ENCODE results near the gene CPEB4. TPM values are rescaled to one million over a fixed set of nuclear protein-coding genes. Genes with fewer than 3 reads are reported as not detected.

The CPEB4 gene
- total and polyA plus RNA-seq, 2 of the 4 experiments (the other 2 are of a cell fraction) = 7.8 to 22.6 TPM

- Histone ChIP-seq H2BK20ac (ENCODE audit: low read depth, low read length) (no peak overlapping the region), H3K14ac (replicated peaks; ENCODE audit: low read depth, low read length) (no peak overlapping the region), H3K18ac (ENCODE audit: low read depth, low read length) (no peak overlapping the region), H2BK120ac (ENCODE audit: low read depth, low read length) (no peak overlapping the region), H2BK15ac (ENCODE audit: low read depth, low read length) (no peak overlapping the region), H3K79me1 (ENCODE audit: low read depth in 1 of 2, low read length in 2 of 2) (peaks cover 10 to 15% of the 10 kb centered on the region in 2 experiments; a peak in 3 of 4 replicates), H3K4me3 (ENCODE audit: insufficient read depth, low read depth, low read length) (no peak overlapping the region), H3K9me3 (ENCODE audit: control insufficient read depth, insufficient read depth, low read length) (no peaks in the 10 kb centered on the region), H3K9me1 (ENCODE audit: insufficient read depth, low read length) (peaks cover 3% of the 10 kb centered on the region; the same call in 1 of the 2 replicates), H3K4me2 (ENCODE audit: low read depth, low read length) (no peak overlapping the region), H3K27me3 (ENCODE audit: control insufficient read depth, insufficient read depth, low read length) (no peaks in the 10 kb centered on the region), H3K27ac (ENCODE audit: insufficient read depth, low read length) (no peak overlapping the region), H3K23ac (ENCODE audit: low read depth, low read length) (no peak overlapping the region), H3K4ac (ENCODE audit: low read depth, low read length) (no peak overlapping the region), H2BK5ac (ENCODE audit: low read depth, low read length, poor library complexity, severe bottlenecking) (no peak overlapping the region), H4K5ac (ENCODE audit: low read depth, low read length) (no peak overlapping the region), H3K4me1 (ENCODE audit: control insufficient read depth, insufficient read depth, low read length) (peaks cover 3% of the 10 kb centered on the region; the same call in 1 of the 2 replicates), H4K8ac (ENCODE audit: low read depth in 2 of 2, low read length in 2 of 2) (no peak overlapping the region), H2AFZ (replicated peaks; ENCODE audit: low read length, poor library complexity) (no peak overlapping the region), H3K9ac (ENCODE audit: low read depth, low read length) (no peak overlapping the region), H4K91ac (ENCODE audit: insufficient read depth, low read depth, low read length) (no peak overlapping the region), H3K36me3 (ENCODE audit: control insufficient read depth, insufficient read depth, low read length) (peaks cover 5% of the 10 kb centered on the region), H3K56ac (ENCODE audit: extremely low read depth, insufficient read depth, low read length) (no peak overlapping the region), H4K20me1 (ENCODE audit: insufficient read depth, low read length) (peaks cover 4% of the 10 kb centered on the region; the same call in 1 of the 2 replicates), H2AK9ac (replicated peaks; ENCODE audit: low read depth, low read length, poor library complexity) (no peak overlapping the region), H2AK5ac (ENCODE audit: low read depth, low read length) (no peak overlapping the region)
- no peak for TF ChIP-seq RAD21 (IDR thresholded peaks at IDR 0.05; ENCODE audit: low read length)
- TF ChIP-seq RFX5 (IDR thresholded peaks at IDR 0.05; ENCODE audit: low read depth, low read length) = no peak
- no peak for TF ChIP-seq NFE2L2 (IDR thresholded peaks at IDR 0.05; ENCODE audit: low read depth, low read length)
- no peak for TF ChIP-seq POLR2A (IDR thresholded peaks at IDR 0.05; ENCODE audit: low read depth, low read length)
- no peak for TF ChIP-seq CEBPB (IDR thresholded peaks at IDR 0.05; ENCODE audit: low read depth, low read length)
- TF ChIP-seq BHLHE40 (IDR thresholded peaks at IDR 0.05; ENCODE audit: low read depth, low read length) = no peak
- no peak for TF ChIP-seq FOS (IDR thresholded peaks at IDR 0.05; ENCODE audit: low read depth, low read length)
- TF ChIP-seq SMC3 (IDR thresholded peaks at IDR 0.05; ENCODE audit: low read depth, low read length) = no peak
- no peak for TF ChIP-seq USF2 (IDR thresholded peaks at IDR 0.05; ENCODE audit: low read depth, low read length)
- no peak for TF ChIP-seq CHD1 (IDR thresholded peaks at IDR 0.05; ENCODE audit: low read depth, low read length)
- in situ Hi-C loops (cut with MboI; ENCODE audit: low sequenced_read_pairs) = no loop called here
- no CpG with 5 or more reads among the region's 3 CpGs for WGBS, 2 experiments (ENCODE audit: extremely low coverage in 2 of 2, insufficient read length in 1 of 2)
- ATAC-seq (ENCODE audit: low read depth) (no peak), DNase-seq (no peak)
- dilution Hi-C loops (cut with HindIII; ENCODE audit: low sequenced_read_pairs, unreplicated experiment) = no loop called here
- ChIA-PET CTCF (no interaction called here), POLR2A (ENCODE audit: unreplicated experiment) (no interaction called here)
- BruUV-seq (replicated peaks) = no TSS peak
- intact Hi-C loops (cut with micrococcal nuclease) = loop anchor here (5.0 to 10.0 kb wide), 2 partner anchors 405 to 727 kb away; no protein-coding TSS in a partner anchor
Measured at GRCh38 chr5:173910215-173910614, 22.1 kb downstream of the CPEB4 start.

Data from IMR-90 (cell line).